GM12874 (cell line): ENCODE data around the gene DGKG.

Experiments
- TF ChIP-seq, protein P1 (sequence below): IDR thresholded peaks from 2 replicates; pipeline ENCODE4 v1.5.1; 2011; ENCODE audit warnings: low read depth, mild to moderate bottlenecking, control low read depth, low read length, moderate library complexity; ENCODE audit not compliant: insufficient read depth

Gene DGKG

DNA sequence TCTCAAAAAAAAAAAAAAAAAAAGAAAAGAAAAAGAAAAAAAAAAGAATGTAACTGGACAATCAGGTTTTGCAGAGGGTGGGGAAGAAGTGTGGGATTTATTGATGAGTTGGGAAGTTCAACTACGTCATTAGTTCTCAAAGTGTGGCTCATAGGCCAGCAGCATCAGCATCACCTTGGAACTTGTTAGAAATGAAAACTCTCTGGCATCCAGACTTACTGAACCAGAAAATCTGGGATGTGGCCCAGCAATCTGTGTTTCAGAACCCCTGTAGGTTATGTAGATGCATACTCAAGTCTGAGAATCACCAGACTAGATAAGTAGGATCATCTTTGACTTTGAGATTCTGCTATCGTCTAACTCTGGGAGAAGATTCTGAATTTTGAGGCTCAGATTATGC is 207.4 kb downstream of the DGKG start:
- TF ChIP-seq, protein P1, sequence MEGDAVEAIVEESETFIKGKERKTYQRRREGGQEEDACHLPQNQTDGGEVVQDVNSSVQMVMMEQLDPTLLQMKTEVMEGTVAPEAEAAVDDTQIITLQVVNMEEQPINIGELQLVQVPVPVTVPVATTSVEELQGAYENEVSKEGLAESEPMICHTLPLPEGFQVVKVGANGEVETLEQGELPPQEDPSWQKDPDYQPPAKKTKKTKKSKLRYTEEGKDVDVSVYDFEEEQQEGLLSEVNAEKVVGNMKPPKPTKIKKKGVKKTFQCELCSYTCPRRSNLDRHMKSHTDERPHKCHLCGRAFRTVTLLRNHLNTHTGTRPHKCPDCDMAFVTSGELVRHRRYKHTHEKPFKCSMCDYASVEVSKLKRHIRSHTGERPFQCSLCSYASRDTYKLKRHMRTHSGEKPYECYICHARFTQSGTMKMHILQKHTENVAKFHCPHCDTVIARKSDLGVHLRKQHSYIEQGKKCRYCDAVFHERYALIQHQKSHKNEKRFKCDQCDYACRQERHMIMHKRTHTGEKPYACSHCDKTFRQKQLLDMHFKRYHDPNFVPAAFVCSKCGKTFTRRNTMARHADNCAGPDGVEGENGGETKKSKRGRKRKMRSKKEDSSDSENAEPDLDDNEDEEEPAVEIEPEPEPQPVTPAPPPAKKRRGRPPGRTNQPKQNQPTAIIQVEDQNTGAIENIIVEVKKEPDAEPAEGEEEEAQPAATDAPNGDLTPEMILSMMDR: no peak

DNA sequence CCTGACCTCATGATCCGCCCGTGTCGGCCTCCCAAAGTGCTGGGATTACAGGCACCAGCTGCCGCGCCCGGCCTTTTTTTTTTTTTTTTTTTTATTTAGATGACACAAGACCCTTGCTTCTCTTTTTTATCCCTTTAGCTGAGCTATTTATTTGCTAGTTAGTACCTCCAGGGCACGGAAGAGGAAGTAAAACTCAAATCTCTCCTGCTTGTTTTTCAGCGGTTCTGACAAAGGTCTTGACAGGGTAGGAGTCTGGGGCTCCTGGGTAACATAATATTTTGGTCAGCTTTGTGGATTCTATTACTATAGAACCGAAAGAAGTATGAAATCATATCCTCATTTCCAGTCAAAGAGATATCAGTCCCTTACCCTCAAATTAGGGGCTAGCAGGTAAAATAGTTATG is 209.1 kb downstream of the DGKG start:
- TF ChIP-seq, protein P1: no peak

DNA sequence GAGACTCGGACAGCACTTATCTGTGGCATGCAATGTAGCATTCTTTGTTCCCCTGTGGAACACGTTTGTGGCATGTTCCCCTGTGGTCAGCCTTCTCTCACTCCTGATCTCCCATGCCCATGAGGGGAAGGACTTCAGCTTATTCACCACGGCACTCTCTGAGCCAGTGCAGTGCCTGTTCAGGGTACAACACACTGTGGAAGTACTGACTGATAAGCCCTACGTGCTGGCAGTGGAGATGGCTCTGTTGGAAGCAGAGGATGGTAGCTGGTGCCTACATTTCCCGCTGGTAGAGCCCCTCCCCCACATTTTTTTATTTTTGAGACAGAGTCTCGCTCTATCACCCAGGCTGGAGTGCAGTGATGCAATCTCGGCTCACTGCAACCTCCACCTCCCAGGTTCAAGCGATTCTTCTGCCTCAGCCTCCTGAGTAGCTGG is 209.7 kb downstream of the DGKG start:
- TF ChIP-seq, protein P1: no peak

DNA sequence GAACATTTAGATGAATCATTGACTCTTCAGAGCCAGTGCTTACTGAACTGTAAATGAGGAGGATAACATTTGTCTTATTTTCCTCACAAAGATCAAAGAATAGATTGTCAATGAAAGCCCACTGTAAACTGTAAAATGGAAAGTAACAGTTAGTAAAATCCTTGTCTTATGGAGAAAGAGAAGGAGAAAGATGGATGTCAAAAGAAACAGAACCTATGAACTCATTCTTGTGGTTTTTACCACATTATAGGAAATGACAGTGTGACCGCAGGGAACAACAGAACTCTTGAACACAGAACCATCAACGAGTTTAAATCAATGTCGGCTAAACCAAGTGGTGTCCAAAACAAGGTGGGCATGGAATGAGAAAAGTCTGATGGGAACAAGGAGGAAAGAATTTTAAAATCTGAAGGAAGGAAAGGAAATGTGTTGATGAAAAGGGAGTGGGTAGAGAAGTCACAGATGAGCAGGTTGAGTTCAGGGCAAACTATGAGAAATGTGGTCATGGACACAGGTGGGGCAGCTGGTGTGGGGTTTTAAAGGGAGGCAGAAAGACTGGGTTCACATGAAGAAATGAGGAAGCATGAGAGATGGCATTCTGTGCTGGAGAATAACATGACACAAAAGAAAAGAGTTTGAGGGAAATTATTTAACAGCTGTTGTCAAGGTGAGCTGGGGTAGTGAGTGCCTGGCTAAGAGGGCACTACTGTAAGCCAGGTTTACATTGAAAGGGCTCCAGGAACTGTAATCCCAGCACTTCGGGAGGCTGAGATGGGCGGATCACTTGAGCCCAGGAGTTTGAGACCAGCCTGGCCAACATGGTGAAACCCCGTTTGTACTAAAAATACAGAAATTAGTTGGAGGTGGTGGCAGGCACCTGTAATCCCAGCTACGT is 210.7 kb downstream of the DGKG start:
- TF ChIP-seq, protein P1: no peak

DNA sequence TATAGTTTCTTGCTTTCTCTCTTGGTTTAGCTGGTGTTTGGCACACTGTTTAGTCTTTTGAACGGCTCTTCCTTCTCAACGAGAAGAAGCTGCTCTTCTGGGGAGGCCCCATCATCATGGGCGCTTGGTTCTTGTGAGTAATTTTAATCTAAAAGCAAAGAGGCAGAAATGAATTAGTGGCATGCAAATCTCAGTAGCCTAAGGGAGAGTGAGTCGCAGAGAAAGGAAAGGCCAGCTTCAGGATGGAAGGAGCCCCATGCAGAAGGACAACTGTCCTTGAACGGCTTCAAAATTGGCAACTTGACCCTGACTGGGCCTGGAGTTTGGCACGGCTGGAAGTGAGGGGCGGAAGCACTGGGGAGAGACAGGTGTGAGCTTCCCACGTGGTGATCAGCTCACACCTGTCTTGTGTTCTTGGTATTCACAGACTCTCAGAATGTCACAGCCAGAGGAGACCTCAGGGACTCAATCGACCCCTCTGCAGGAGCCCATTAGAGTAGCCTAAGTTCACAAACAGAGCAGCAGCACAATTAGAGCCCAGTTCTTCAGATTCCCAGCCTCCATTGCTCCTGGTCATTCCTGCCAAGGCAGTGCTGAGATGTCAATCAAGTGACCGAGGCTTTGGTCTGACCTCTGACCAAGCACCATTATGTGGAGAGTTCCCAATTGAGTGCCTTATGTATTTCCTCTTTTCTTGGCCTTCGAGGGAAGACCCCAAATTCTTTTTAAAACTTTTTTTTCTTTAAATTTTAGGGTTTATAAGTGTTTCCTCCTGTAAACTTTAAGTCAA is 211.8 kb downstream of the DGKG start:
- TF ChIP-seq, protein P1: no peak

DNA sequence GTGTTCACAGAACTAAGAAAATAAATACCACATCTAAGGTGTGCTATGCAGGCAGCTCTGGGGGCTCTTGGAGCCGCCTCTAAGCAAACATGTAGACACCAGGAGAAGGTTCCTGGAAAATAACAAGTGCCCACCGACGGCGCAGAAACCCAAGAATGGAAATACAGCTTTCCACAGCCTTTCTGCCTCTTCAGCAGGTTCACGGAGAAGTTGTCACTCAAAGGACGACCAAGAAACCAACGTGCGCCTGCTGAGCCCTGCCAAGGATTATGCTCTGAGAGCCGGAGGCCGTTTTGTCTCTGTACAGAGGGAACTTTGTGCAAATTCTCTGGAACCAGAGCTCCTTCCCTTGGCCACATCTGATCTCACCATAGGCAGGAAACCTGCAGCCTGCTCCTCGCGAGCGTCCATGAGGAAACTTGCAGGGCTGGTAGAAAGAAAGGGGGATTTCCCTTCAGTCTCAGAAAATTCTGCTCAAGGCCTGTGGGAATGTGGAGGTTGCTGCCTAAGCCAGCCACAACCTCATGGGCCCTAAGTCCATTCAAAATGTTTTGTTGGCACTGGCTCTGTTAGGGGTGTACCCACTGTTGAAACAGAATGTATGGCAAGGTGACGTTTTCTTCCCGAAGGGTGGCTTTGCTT is 212.6 kb downstream of the DGKG start:
- TF ChIP-seq, protein P1: no peak

DNA sequence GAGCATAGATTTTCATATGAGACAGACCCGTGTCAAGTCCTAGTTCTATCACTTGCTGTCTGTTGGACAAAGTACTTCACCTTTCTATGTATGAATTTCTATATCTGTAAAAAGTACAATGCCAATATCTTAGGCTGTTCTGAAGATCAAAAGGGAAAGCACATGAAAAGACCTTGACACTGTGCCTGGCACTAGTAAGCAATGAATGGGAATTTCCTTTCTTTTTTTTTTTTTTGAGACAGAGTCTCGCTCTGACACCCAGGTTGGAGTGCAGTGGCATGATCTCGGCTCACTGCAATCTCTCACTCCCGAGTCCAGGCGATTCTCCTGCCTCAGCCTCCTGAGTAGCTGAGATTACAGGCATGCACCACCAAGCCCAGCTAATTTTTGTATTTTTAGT is 217.8 kb downstream of the DGKG start:
- TF ChIP-seq, protein P1: no peak
